ENCODE results near the gene SEMG1. TPM values are rescaled to one million over a fixed set of nuclear protein-coding genes. Genes with fewer than 3 reads are reported as not detected.

The SEMG1 gene
- total RNA-seq, 4 donors from 2014 or later, result not detected

- Histone ChIP-seq H3K4me1 (no peaks in the 10 kb centered on the region), H3K4me3 (no peak overlapping the region), H3K27ac (no peak overlapping the region), H3K9me3 (no peaks in the 10 kb centered on the region), H3K27me3 (no peaks in the 10 kb centered on the region), H3K36me3 (no peaks in the 10 kb centered on the region)
- no peak for DNase-seq (ENCODE audit: low spot score in 2 of 2)
- WGBS, result 56% methylated on average over 2 of the region's 2 CpGs
- TF ChIP-seq CTCF (IDR thresholded peaks at IDR 0.05), result no peak
- TF ChIP-seq POLR2A (IDR thresholded peaks at IDR 0.05), result no peak
- no peak for TF ChIP-seq POLR2AphosphoS5 (IDR thresholded peaks at IDR 0.05)
These were observed 19.1 kb upstream of the SEMG1 start for GRCh38 chr20:45187693-45188092.

- no peaks in the 10 kb centered on the region for H3K36me3 ChIP-seq
- WGBS, result 86% methylated on average over 3 of the region's 3 CpGs
- H3K4me1 ChIP-seq, result no peaks in the 10 kb centered on the region
- no peaks in the 10 kb centered on the region for H3K9me3 ChIP-seq
- no peak overlapping the region for H3K4me3 ChIP-seq
- DNase-seq (ENCODE audit: low spot score in 2 of 2), result no peak
- no peak overlapping the region for H3K27ac ChIP-seq
- TF ChIP-seq EP300 (IDR thresholded peaks at IDR 0.05), result no peak
- TF ChIP-seq POLR2AphosphoS5 (IDR thresholded peaks at IDR 0.05), result no peak
- no peak for TF ChIP-seq POLR2A (IDR thresholded peaks at IDR 0.05)
- no peak for TF ChIP-seq CTCF (IDR thresholded peaks at IDR 0.05)
- H3K27me3 ChIP-seq, result no peaks in the 10 kb centered on the region
These were observed 17.7 kb upstream of the SEMG1 start for GRCh38 chr20:45189067-45189609.

- no peaks in the 10 kb centered on the region for H3K9me3 ChIP-seq
- no peaks in the 10 kb centered on the region for H3K27me3 ChIP-seq
- no peak overlapping the region for H3K27ac ChIP-seq
- no peaks in the 10 kb centered on the region for H3K36me3 ChIP-seq
- no peak for DNase-seq (ENCODE audit: low spot score in 2 of 2)
- H3K4me3 ChIP-seq, result no peak overlapping the region
- TF ChIP-seq EP300 (IDR thresholded peaks at IDR 0.05), result no peak
- no peak for TF ChIP-seq POLR2AphosphoS5 (IDR thresholded peaks at IDR 0.05)
- no peak for TF ChIP-seq CTCF (IDR thresholded peaks at IDR 0.05)
- no peak for TF ChIP-seq POLR2A (IDR thresholded peaks at IDR 0.05)
- H3K4me1 ChIP-seq, result no peaks in the 10 kb centered on the region
- WGBS, result 91% methylated on average over 3 of the region's 3 CpGs
These were observed 17.0 kb upstream of the SEMG1 start for GRCh38 chr20:45189861-45190260.

GRCh38 chr20:45191926-45192325, 14.9 kb upstream of the SEMG1 start:
- Histone ChIP-seq H3K4me1 (no peaks in the 10 kb centered on the region), H3K4me3 (no peak overlapping the region), H3K27me3 (no peaks in the 10 kb centered on the region), H3K27ac (no peak overlapping the region), H3K36me3 (no peaks in the 10 kb centered on the region), H3K9me3 (no peaks in the 10 kb centered on the region)
- TF ChIP-seq EP300 (IDR thresholded peaks at IDR 0.05) (no peak), CTCF (IDR thresholded peaks at IDR 0.05) (no peak), POLR2AphosphoS5 (IDR thresholded peaks at IDR 0.05) (no peak), POLR2A (IDR thresholded peaks at IDR 0.05) (no peak)
- DNase-seq (ENCODE audit: low spot score in 2 of 2), result no peak
- 83% methylated on average over 3 of the region's 3 CpGs for WGBS

GRCh38 chr20:45193331-45193730, 13.5 kb upstream of the SEMG1 start:
- no peak overlapping the region for H3K27ac ChIP-seq
- H3K27me3 ChIP-seq, result no peaks in the 10 kb centered on the region
- H3K36me3 ChIP-seq, result no peaks in the 10 kb centered on the region
- no peak overlapping the region for H3K4me3 ChIP-seq
- TF ChIP-seq EP300 (IDR thresholded peaks at IDR 0.05) (no peak), CTCF (IDR thresholded peaks at IDR 0.05) (no peak), POLR2A (IDR thresholded peaks at IDR 0.05) (no peak), POLR2AphosphoS5 (IDR thresholded peaks at IDR 0.05) (no peak)
- H3K4me1 ChIP-seq, result no peaks in the 10 kb centered on the region
- WGBS, result 87% methylated on average over 2 of the region's 2 CpGs
- DNase-seq (ENCODE audit: low spot score in 2 of 2), result no peak
- no peaks in the 10 kb centered on the region for H3K9me3 ChIP-seq
